ENCODE data around the gene SFXN5. TPM values are rescaled to one million over a fixed set of nuclear protein-coding genes. Genes with fewer than 3 reads are reported as not detected.

The SFXN5 gene
- total RNA-seq, 1 experiment from 2014 or later, result 11.1 TPM

DNA sequence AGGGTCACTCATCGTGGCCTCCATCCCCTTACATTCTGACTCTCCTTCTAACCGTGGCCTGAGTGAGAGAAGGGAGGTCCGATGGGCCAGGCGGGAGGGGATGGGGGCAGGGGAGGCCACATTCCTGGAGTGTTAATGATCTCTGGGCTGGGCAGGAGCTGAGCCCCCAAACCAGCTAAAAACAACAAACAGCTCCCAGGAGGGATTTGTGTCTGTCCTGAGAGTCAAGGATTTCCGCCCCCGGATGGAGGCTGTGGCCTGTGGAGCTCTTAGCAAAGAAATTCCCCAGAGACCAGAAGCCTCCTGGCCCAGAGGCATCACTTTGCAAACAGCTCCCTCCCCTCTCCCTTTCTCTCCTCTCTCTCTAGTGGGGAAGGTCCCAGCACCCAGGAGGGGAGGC is 130.7 kb downstream of the SFXN5 start:
- DNase-seq (ENCODE audit: low spot score), result no peak

DNA sequence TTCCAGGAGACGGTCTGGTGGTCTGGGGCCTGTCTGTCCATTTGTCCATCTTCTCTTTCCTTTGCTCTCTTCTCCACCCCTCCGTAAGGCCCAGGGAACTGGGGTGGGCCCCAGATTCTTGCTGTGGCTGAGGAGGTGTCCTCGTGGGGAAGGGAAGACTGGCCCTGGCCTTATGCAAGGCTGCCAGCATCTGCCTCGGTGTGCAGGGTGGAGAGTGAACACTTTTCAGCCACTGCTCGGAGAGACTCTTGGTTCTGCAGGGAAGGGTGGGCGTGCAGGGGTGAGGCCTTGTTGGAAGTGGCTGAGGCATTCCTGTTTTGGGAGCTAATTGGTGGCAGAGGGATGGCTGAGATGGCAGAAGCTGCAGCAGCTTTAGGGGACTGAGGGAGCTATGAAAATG is 131.2 kb downstream of the SFXN5 start:
- DNase-seq (ENCODE audit: low spot score), result no peak

DNA sequence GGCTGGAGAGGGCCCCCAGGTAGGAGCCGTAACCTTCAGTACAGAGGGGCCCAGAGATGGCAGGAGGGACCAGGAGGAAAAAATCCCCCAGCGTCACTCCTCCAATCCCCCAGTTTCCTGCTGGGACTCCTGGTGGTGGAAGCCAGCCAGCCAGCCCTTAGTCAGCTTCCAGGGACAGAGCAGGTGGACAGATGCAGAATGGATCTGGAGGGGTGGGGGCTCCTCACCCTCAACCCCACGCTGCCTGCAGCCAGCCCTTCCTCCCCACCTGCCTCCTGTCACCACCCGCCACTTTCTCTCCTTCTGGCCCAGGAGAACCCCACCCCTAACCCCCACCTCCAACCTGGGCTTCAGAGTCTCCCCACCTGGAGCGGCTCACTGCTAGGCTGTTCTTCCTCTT is 133.1 kb downstream of the SFXN5 start:
- DNase-seq (ENCODE audit: low spot score), result no peak

DNA sequence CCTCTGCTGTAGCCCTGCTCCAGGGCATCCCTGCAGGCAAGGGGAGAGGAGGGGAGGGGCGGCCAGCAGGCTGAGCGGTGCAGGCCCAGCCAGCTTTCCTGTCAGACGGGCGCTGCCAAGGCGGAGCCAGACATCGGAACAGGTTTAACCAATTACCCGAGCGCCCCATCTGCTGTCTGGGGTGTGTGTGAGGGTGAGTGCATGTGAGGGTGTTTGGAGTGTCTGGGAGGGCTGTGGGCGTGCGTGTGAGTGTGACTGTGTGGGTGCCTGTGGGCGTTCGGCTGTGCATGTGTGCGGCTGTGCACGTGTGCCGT is 134.2 kb downstream of the SFXN5 start:
- DNase-seq (ENCODE audit: low spot score), result no peak

DNA sequence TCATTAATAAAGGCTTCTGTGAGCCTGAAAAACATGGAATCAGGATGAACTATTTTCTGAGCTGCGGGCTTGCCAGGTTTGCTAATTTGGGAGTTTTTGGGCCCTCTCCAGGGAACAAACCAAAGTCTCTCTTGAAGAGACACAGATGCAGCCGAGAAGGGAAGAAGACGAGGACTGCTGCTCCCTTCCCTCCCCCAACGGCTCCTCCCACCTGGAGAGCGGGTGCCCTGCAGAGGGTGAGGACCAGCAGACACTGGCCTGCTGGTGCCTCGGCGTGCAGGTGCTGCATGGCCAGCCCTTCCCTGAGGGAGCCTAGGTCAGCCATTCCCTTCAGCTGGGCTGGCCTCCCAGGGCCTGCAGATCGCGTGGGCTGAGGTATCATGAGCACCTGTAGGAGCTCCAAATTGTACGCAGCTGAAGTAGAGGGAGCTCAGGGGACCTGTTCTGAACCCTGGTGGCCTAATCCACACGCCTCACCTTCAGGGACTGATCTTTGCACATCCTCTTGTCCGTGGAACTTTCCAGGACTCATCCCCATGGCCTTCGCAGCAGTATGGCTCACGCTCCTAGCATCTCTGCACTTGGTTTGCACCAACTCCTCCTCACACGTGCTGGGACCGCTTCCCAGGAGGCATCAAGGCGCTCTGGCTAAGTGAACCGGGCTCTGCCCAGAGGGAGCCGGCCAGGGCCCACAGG is 134.7 kb downstream of the SFXN5 start:
- DNase-seq (ENCODE audit: low spot score), result no peak

DNA sequence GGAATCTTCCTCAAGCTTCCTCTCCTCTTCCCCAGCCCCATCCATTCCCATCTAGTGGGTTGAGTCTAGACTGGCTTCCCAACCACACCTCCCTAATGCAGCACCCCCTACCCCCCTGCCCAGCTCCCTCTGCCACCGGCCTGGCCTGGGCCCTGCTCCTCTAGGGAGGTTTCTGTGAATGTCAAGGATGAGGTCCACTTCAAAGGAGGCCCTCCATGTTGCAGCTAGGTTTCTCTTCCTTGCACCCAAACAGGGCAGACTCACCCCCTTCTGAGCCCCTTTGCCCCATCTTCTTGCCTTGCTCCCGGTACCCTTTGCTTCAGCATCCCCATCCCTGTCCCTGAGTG is 135.9 kb downstream of the SFXN5 start:
- no peak for DNase-seq (ENCODE audit: low spot score)

DNA sequence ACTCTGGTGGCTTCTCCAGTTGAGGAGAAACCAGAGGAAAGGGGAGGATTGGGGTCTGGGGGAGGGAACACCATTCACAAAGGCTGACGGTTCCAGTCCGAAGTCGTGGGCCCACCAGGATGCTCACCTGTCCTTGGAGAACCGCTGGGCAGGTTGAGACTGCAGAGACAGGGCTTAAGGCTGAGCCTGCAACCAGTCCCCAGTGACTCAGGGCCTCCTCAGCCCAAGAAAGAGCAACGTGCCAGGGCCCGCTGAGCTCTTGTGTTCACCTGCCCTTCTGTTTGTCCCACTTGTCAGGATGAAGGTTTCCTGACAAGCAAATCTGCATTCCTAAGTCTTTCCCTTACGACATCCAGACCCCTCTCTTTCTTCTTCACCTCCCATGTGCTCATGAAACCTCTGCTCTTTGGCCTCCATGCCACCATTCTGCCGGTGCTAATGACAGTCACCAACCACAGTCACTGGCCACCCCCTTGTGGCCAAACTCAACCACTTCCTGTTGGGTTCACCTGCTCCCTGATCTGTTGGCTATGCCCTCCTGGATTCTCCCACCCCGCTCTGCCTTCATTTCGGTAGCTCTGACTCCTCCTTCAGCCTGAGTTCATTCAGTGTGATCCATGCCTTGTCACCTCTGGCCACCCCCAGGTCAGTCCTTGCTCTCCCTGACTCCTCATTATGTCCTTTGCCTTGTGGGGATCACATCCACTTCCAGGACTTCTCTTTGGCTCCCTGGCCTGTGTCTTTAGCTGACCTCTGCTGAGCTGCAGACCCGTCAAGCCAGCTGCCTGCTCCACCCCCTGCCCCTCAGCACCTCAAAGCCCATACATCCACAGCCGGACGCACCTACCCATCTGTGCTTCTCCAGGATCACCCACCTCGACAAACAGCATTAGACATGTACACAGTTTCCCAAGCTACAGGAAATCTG is 136.6 kb downstream of the SFXN5 start:
- peak; percentile 20 for DNase-seq (ENCODE audit: low spot score)

DNA sequence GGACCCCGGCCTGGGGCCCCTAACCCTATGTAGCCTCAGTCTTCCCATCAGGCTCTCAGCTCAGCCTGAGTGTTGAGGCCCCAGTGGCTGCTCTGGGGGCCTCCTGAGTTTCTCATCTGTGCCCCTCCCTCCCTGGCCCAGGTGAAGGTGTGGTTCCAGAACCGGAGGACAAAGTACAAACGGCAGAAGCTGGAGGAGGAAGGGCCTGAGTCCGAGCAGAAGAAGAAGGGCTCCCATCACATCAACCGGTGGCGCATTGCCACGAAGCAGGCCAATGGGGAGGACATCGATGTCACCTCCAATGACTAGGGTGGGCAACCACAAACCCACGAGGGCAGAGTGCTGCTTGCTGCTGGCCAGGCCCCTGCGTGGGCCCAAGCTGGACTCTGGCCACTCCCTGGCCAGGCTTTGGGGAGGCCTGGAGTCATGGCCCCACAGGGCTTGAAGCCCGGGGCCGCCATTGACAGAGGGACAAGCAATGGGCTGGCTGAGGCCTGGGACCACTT is 137.8 kb downstream of the SFXN5 start:
- no peak for DNase-seq (ENCODE audit: low spot score)

DNA sequence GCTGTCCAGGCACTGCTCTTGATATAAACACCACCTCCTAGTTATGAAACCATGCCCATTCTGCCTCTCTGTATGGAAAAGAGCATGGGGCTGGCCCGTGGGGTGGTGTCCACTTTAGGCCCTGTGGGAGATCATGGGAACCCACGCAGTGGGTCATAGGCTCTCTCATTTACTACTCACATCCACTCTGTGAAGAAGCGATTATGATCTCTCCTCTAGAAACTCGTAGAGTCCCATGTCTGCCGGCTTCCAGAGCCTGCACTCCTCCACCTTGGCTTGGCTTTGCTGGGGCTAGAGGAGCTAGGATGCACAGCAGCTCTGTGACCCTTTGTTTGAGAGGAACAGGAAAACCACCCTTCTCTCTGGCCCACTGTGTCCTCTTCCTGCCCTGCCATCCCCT is 138.3 kb downstream of the SFXN5 start:
- DNase-seq (ENCODE audit: low spot score), result no peak

DNA sequence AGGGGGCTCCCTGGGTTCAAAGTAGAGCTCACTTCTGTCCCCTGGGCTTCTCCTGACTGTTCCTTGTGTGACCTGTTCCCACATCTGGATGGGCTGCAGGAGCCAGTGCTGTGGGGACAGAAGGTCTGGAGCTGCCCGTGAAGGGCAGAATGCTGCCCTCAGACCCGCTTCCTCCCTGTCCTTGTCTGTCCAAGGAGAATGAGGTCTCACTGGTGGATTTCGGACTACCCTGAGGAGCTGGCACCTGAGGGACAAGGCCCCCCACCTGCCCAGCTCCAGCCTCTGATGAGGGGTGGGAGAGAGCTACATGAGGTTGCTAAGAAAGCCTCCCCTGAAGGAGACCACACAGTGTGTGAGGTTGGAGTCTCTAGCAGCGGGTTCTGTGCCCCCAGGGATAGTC is 138.7 kb downstream of the SFXN5 start:
- DNase-seq (ENCODE audit: low spot score), result no peak

DNA sequence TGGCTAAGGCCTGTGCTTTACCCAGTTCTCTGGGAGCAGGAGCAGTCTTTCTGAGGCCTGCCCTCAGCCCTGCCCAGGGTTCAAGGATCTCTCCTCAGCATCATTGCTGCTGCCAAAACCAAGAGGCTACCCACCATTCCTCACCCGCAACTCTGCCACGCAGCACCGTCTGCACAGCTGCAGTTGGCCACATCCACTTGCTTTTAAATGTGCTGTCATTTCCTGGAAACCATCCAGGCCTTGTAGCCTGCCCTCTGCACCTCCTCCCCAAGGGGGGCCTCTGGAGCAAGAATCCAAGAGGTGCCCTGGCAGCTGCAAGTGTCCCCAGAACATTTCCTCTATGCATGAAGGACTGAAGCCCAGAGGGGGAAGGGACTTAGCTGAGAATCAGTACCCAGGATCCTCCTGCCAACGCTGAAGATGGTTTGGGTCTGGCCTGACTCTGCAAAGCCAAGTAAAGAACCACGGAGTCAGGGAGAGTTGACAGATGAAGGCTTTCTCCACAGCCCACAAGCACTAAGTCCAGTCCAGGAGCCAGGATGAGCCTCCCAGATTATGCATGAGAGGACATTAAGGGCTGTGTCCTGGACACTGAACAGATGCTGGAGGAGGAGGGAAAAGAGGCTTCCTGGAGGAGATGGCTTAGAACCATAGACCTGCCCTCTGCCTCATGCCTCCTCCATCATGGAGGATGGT is 139.3 kb downstream of the SFXN5 start:
- peak; percentile 56 for DNase-seq (ENCODE audit: low spot score)

DNA sequence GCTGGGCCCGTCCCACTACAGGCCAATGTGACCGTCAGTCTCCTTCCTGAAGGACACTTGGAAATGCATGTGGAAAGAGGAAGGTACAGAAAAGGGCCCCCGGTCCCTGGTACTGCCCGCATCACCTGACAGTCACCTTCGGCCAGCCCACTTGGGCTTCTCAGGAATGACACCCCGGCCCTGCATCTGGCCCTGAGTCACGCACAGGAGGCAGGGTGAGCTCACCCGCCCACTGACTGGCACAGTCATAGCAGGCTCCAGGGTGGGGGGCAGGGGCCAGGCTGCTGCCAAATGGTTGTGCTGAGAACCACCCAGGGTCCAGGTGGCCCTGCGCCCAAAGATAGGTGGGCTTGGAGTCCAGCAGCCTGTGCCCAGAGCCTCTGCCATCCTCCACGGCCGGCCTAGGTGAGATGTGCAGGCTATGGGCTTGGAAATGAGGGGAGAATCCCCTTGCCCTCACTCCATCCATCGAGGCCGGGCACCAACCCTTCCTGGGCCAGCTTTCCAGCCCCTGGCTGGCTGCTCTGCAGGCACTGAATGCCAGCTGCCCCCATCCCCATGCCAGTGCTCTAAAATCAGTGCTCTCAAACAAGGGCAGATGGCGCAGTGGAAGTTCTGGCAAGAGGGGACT is 140.1 kb downstream of the SFXN5 start:
- peak; percentile 61 for DNase-seq (ENCODE audit: low spot score)

DNA sequence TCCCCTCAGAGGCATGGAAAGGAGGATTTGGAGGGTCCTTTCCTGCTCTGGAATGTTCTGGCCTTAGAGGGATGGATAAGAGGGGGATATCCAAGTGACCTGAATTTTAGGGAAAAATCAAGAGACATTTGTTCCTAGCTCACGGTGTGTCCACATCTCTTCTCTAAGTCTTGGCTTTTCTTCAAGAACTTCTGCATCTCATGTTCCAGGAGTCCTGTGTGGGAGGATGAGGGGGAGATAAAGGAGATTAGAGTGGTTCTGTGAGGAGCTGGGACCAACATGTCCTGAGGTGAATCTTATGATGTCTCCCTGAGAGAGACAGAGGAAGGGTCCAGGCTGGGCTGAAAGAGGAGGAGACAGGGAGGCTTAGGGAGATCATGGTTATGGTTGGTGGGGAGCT is 142.5 kb downstream of the SFXN5 start:
- no peak for DNase-seq (ENCODE audit: low spot score)

DNA sequence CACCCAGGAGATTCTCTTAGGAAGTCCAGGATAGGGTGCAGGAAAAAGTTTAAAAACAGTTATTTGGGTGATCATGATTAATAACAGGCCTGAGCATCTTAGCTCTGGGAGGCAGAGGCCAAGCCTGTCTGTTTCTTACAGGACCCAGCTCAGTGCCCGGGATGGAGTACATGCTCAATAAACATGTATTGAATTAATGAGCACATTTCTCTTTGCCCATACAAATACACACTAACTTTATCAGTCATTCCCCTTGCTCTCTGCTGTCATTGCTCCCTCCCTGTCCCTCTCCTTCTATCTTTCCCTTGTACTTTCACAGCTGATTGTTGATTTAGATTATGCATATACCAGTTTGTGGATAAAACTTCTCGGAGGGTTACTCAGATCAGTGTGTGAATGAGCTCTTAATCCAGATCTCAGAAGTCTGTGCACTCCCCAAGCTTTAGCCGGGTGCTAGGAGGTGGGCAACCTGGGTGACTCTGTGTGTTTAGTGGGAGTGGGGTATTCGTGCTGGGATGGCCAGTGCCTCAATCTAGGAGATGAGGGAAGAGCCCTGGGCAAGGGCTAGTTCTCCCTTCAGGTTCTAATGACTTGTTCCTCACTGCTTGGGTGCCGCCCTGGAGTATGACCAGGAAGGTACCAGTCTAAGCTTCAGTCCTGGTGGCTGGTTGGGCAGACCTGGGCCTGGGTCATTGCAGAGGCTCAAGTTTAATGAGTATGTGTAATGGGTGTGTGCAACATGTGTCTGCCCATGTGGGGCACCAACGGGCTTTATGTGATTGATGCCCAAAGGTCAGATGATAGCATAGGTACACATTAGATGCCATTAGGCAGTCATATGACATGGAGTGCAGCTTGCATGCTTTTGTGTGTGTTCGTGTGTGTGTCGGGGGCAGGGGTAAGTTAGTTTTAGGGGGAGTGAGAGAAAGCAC is 143.6 kb downstream of the SFXN5 start:
- DNase-seq (ENCODE audit: low spot score), result no peak

DNA sequence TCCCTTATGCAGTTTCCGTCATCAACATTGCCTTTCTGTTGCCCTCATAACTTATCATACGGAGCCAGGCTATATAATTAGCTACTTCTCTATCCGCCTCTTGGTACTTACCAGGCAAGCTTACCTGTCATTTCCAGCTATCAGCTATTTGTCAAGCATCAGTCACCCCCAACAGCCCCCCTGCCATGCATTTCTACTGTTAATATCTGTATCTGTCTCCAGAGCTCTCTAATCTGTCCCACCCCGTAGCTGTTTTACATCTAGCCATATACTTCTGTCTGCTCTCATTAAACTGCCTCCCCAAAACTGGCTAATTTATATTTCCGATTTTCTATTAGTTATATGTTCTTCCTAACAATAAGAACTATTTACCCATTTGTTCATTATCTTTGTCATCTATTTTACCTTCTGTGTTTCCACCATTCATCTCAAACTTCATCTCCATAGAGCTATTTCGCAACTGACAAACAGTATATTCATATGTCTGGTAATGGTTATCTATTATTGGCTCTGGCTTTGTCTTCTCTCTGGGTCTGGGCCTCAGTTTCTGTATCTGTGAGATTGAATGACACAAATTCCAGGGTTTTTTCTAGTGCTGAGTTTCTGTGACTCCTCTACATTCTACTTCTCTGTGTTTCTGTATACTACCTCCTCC is 144.6 kb downstream of the SFXN5 start:
- DNase-seq (ENCODE audit: low spot score), result no peak

DNA sequence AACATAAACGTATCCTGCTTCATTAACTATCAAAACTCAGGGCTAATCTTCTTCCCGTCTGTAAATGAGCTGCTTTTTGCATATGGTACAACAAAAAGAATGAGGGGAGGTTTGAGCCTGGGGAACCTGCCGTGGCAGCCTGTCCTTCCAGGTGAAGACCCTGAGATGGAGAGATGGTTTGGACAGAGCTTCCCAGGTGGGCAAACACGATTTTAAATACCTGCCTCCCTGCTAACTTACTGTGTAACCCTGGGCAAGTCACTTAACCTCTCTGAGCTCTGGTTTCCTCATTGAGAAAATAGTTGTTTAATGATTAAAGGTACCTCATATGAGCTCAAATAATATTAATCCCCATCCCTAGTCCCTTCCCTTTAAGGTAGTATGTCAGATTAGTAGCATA is 145.1 kb downstream of the SFXN5 start:
- DNase-seq (ENCODE audit: low spot score), result no peak

DNA sequence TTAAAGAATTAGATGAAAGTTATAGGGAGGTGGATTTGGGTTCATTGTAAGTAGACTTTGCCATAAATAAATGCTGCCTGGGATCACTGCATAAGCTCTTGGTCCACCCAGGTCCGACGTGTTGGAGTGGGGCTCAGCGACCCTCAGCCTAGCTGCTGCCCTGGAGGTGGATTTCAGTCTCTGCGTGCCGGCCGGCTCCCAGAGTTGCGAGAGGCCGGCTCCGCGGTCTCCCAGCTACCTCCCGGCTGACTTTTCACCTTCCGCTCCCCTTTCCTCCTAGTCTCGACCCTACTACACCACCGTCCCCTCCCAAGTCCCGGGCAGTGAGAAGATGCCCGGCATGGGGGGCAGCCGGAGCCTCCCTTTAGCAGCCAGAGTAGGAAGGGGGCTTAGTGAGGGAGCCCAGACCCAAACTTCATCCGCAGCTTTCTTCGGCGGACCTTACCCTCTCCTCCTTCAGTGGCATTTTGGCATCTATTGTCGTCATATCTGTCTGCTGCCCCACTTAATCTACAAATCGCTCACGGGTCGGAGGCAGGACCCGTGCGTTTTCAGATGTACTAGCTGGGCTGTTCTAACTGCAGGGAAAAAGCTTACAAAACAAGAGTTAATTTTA is 146.1 kb downstream of the SFXN5 start:
- DNase-seq (ENCODE audit: low spot score), result no peak

DNA sequence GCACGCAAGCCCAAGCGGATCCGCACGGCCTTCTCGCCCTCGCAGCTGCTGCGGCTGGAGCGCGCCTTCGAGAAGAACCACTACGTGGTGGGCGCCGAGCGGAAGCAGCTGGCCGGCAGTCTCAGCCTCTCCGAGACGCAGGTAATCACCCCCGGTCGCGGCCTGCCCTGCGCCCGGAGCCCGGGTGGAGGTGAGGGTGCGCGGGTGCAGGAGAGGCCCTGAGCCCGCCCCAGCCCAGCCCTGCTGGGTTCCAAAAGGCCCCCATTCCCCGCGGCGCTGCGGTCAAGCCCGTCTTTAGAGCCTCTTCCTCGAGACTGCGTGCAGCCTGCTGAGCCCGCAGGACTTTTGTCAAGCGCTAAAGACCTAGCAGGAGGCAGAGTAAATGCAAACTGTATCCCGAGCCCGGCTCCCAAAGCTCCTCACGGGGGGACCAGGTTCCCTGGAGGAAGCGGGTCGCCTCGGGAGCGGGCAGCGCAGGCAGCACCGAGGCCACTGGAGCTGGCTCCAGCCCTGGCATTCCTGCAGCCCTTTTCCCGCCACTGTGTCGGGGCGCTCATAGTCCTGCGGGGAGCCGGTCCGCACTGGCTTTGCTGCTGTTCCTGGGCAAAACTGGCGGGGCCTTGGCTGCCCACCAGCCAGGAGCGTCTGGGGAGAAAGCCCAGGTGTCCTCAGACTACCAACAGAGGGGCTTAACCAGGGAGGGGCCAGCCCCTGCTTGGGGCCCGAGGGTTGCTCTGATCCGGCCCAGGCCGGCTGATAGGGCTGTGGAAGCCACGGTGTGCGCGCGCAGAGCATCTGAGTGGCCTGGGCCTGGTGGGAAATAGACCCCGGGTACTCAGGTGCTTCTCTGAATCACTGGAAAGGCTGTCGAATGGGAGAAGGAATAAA is 146.9 kb downstream of the SFXN5 start:
- DNase-seq (ENCODE audit: low spot score), result no peak

DNA sequence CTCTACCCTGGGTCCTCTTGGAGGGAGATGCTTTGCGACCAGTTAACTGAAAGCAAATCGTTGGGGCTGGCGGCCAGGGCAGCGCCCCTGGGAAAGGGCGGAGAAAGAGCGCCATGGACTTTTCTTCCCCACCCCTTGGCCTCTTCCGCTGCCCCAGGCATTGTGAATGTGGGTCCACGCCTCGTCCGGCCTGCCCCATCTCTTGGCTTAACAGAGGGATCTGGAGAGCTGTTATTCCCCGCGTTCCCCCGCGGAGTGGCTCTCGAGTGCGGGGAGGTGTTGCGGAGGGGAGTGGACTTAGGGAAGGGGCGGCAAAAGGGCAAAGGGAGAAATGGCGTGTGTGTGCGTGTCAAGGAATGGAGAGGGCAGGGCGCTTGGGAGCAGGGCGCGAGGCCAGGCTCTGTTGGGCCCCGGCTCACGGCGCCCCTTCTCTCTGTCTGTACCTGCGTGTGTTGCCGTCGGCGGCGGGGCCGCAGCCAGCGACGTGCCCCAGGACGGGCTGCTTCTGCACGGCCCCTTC is 147.6 kb downstream of the SFXN5 start:
- DNase-seq (ENCODE audit: low spot score), result no peak
